ENCODE data around the gene GBF1.

GBF1 gene

GRCh38 chr10:102420181-102420713 lies 174.9 kb downstream of the GBF1 start:
- TF ChIP-seq CTCF (IDR thresholded peaks at IDR 0.05; ENCODE audit: extremely low read depth, missing control alignments): no peak
- peak; percentile 19 for DNase-seq (ENCODE audit: low spot score)

GRCh38 chr10:102420714-102421506 lies 175.6 kb downstream of the GBF1 start, which contains the start of gene FBXL15:
TSS of gene FBXL15 (plus strand) at chr10:102420836. CDS start at chr10:102421130, 294 bp downstream.
- TF ChIP-seq CTCF (IDR thresholded peaks at IDR 0.05; ENCODE audit: extremely low read depth, missing control alignments): no peak
- peak; percentile 98 for DNase-seq (ENCODE audit: low spot score)

GRCh38 chr10:102421507-102421756 lies 176.1 kb downstream of the GBF1 start:
- no peak for TF ChIP-seq CTCF (IDR thresholded peaks at IDR 0.05; ENCODE audit: extremely low read depth, missing control alignments)
- DNase-seq (ENCODE audit: low spot score): no peak

GRCh38 chr10:102421757-102422512 lies 176.6 kb downstream of the GBF1 start:
- TF ChIP-seq CTCF (IDR thresholded peaks at IDR 0.05; ENCODE audit: extremely low read depth, missing control alignments): no peak
- DNase-seq (ENCODE audit: low spot score): peak; percentile 54

- TF ChIP-seq CTCF (IDR thresholded peaks at IDR 0.05; ENCODE audit: extremely low read depth, missing control alignments): peak; percentile 97
- peak; percentile 84 for DNase-seq (ENCODE audit: low spot score)
These were observed 177.3 kb downstream of the GBF1 start for GRCh38 chr10:102422545-102423129.

- TF ChIP-seq CTCF (IDR thresholded peaks at IDR 0.05; ENCODE audit: extremely low read depth, missing control alignments): no peak
- DNase-seq (ENCODE audit: low spot score): no peak
These were observed 178.1 kb downstream of the GBF1 start for GRCh38 chr10:102423372-102423968.
